Thoracic aorta (tissue), 2 donors: ENCODE measurements around the gene TRIP4. TPM values are rescaled to one million over a fixed set of nuclear protein-coding genes. Genes with fewer than 3 reads are reported as not detected.

Experiments used
- ATAC-seq: fragments of 150-250 bp; one replicate; pipeline ENCODE4 v1.8.0; 2017; ENCODE audit warnings: low read depth; ENCODE audit not compliant: insufficient number of reproducible peaks, low FRiP score
- DNase-seq: peaks from one replicate; pipeline ENCODE4 v3.0.0-alpha.2; 2020; ENCODE audit warnings: low spot score
- H3K27ac ChIP-seq, 2 donors: fragments of 200-600 bp; sonication (generic); 1 replicate in 1 of 2; 2 replicates in 1 of 2; pipeline ENCODE4 v1.5.1; 2016; ENCODE audit warnings: mild to moderate bottlenecking in 2 of 2, moderate library complexity in 2 of 2
- H3K27me3 ChIP-seq: fragments of 200-600 bp; sonication (generic); replicated peaks from 2 replicates; pipeline ENCODE4 v1.6.0; 2016; ENCODE audit warnings: mild to moderate bottlenecking; ENCODE audit not compliant: insufficient read depth
- H3K36me3 ChIP-seq: fragments of 200-600 bp; sonication (generic); one replicate; pipeline ENCODE4 v1.5.1; 2016
- H3K4me1 ChIP-seq, 2 donors: fragments of 200-600 bp; sonication (generic); 1 replicate in 1 of 2; 2 replicates in 1 of 2; pipeline versions ENCODE4 v1.5.1 to v1.6.0; 2016; ENCODE audit warnings: low read depth in 2 of 2, mild to moderate bottlenecking in 1 of 2; ENCODE audit not compliant: control insufficient read depth in 1 of 2
- H3K4me3 ChIP-seq: fragments of 200-600 bp; sonication (generic); 2 replicates; pipeline ENCODE4 v1.5.1; 2016; ENCODE audit warnings: mild to moderate bottlenecking
- H3K9me3 ChIP-seq: fragments of 200-600 bp; sonication (generic); 2 replicates; pipeline ENCODE4 v1.5.1; 2016
- total RNA-seq, 2 donors: library from RNA; depleted of rRNA; stranded (reverse); fragments of >200 nt; gene quantifications; one replicate each; pipeline versions ENCODE4 v1.1.0 to v1.2.3, GENCODE V29; 2016
- TF ChIP-seq, protein P1 (sequence below): fragments of 200-600 bp; sonication (generic); IDR thresholded peaks from one replicate; pipeline ENCODE4 v1.5.1; 2019; ENCODE audit warnings: antibody characterized with exemption

Gene TRIP4
- total RNA-seq, 2 donors from 2014 or later = 11.5 to 29.9 TPM

DNA sequence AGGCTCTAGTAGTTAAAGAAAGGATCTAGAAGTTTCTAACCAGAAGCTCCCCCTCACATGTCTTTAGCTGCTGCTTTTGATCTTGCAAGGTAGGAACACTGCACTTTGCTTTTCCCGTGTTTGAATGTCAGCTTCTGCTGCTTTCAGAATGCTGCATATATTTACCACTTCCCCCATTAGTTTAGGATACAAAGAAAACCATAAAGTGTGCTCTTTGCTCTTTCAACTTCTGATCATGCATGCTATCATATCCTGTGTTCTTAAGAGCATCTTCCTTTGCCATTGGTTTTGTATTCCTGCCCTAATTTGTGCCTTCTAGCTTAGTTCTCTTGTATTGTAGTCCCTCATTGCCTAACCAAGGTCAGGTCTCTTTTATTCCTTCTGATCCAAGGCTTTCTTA lies 116.0 kb downstream of the TRIP4 start:
- ATAC-seq = no peak
- TF ChIP-seq, protein P1, sequence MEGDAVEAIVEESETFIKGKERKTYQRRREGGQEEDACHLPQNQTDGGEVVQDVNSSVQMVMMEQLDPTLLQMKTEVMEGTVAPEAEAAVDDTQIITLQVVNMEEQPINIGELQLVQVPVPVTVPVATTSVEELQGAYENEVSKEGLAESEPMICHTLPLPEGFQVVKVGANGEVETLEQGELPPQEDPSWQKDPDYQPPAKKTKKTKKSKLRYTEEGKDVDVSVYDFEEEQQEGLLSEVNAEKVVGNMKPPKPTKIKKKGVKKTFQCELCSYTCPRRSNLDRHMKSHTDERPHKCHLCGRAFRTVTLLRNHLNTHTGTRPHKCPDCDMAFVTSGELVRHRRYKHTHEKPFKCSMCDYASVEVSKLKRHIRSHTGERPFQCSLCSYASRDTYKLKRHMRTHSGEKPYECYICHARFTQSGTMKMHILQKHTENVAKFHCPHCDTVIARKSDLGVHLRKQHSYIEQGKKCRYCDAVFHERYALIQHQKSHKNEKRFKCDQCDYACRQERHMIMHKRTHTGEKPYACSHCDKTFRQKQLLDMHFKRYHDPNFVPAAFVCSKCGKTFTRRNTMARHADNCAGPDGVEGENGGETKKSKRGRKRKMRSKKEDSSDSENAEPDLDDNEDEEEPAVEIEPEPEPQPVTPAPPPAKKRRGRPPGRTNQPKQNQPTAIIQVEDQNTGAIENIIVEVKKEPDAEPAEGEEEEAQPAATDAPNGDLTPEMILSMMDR = no peak
- H3K27ac ChIP-seq = no peak overlapping the region
- no peaks in the 10 kb centered on the region for H3K9me3 ChIP-seq
- no peak overlapping the region for H3K4me3 ChIP-seq
- H3K4me1 ChIP-seq = peaks cover 8 to 50% of the 10 kb centered on the region in 2 donors
- DNase-seq = no peak
- no peaks in the 10 kb centered on the region for H3K27me3 ChIP-seq
- H3K36me3 ChIP-seq = peaks cover 15% of the 10 kb centered on the region

Other genes starting within 250 kb of the TRIP4 start
- gene SNX22, start 236.1 kb upstream of the TRIP4 start, total RNA-seq = under 1 TPM; 0.27 to 0.28 TPM
- gene PPIB, start 224.8 kb upstream of the TRIP4 start, total RNA-seq = 100 to 1,000 TPM; 288 to 331 TPM
- 10 to 100 TPM in 1 of 2 donors, 1 to 10 TPM in 1; 9.3 to 11.8 TPM for gene CSNK1G1, start 31.7 kb upstream of the TRIP4 start, total RNA-seq
- gene PCLAF, start 6.4 kb upstream of the TRIP4 start, total RNA-seq = not detected
- 10 to 100 TPM; 25.2 to 38.8 TPM for gene ZNF609, start 72.7 kb downstream of the TRIP4 start, total RNA-seq